ENCODE results near the gene KDM7A.
"Not testable (repeated sequence)": the region's sequence is repeated elsewhere in the genome, so short reads cannot be mapped to it uniquely, and the experiment has no call there.

Gene KDM7A

GRCh38 chr7:140176811-140177702, at the start of gene KDM7A:
Gene KDM7A, minus strand, starts transcription at chr7:140176983. Its CDS starts 46 bp downstream, at chr7:140176937.
- DNase-seq (ENCODE audit: low read depth in 2 of 3, low spot score in 1 of 3) = peak; percentile 77 to 86 (median 81)

- no peak for DNase-seq (ENCODE audit: low read depth in 2 of 3, low spot score in 1 of 3)
These were observed 48.9 kb upstream of the KDM7A start for GRCh38 chr7:140225562-140226249.

- no peak for DNase-seq (ENCODE audit: low read depth in 2 of 3, low spot score in 1 of 3)
These were observed 46.9 kb upstream of the KDM7A start for GRCh38 chr7:140223515-140224221.

- no peak for DNase-seq (ENCODE audit: low read depth in 2 of 3, low spot score in 1 of 3)
These were observed 46.0 kb upstream of the KDM7A start for GRCh38 chr7:140222814-140223213.

- DNase-seq (ENCODE audit: low read depth in 2 of 3, low spot score in 1 of 3) = no peak
These were observed 43.1 kb upstream of the KDM7A start for GRCh38 chr7:140219672-140220524.

- no peak for DNase-seq (ENCODE audit: low read depth in 2 of 3, low spot score in 1 of 3)
These were observed 41.9 kb upstream of the KDM7A start for GRCh38 chr7:140218656-140219055.

- no peak for DNase-seq (ENCODE audit: low read depth in 2 of 3, low spot score in 1 of 3)
These were observed 41.1 kb upstream of the KDM7A start for GRCh38 chr7:140217750-140218501.

- no peak for DNase-seq (ENCODE audit: low read depth in 2 of 3, low spot score in 1 of 3)
These were observed 38.5 kb upstream of the KDM7A start for GRCh38 chr7:140215281-140215680.

GRCh38 chr7:140214075-140214684, 37.4 kb upstream of the KDM7A start:
- peak in 1 of 3 donors; percentile 13 for DNase-seq (ENCODE audit: low read depth in 2 of 3, low spot score in 1 of 3)

GRCh38 chr7:140213684-140214074, 36.9 kb upstream of the KDM7A start:
- no peak for DNase-seq (ENCODE audit: low read depth in 2 of 3, low spot score in 1 of 3)

- DNase-seq (ENCODE audit: low read depth in 2 of 3, low spot score in 1 of 3) = peak; percentile 25 to 35 (median 32)
These were observed 35.5 kb upstream of the KDM7A start for GRCh38 chr7:140212100-140212881.

GRCh38 chr7:140211698-140212097, 34.9 kb upstream of the KDM7A start:
- DNase-seq (ENCODE audit: low read depth in 2 of 3, low spot score in 1 of 3) = no peak

- DNase-seq (ENCODE audit: low read depth in 2 of 3, low spot score in 1 of 3) = peak; percentile 50 to 66 (median 57)
These were observed 33.3 kb upstream of the KDM7A start for GRCh38 chr7:140209866-140210609.

GRCh38 chr7:140206616-140207389, 30.0 kb upstream of the KDM7A start:
- no peak for DNase-seq (ENCODE audit: low read depth in 2 of 3, low spot score in 1 of 3)

- DNase-seq (ENCODE audit: low read depth in 2 of 3, low spot score in 1 of 3) = no peak
These were observed 28.8 kb upstream of the KDM7A start for GRCh38 chr7:140205600-140205999.

- DNase-seq (ENCODE audit: low read depth in 2 of 3, low spot score in 1 of 3) = no peak
These were observed 26.8 kb upstream of the KDM7A start for GRCh38 chr7:140203556-140203955.

GRCh38 chr7:140202942-140203341, 26.2 kb upstream of the KDM7A start:
- not testable (repeated sequence) for DNase-seq (ENCODE audit: low read depth in 2 of 3, low spot score in 1 of 3)
